ENCODE data around the gene TXNDC12.

TXNDC12 gene

DNA sequence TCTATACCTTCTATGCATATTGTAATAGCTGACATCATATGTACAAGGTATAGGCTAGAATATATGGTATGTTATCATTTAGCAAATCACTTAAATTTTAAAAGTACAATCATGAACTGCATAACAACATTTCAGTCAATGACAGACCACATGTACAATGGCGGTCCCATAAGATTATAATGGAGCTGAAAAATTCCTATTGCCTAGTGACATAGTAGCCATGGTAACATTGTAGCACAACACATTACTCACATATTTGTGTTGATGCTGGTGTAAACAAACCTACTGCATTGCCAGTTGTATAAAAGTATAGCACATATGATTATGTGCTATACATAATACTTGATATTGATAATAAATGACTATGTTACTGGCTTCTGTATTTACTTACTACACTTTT is 73.4 kb downstream of the TXNDC12 start:
- H3K4me3 ChIP-seq (ENCODE audit: control insufficient read depth, low read depth, low read length) = no peak overlapping the region
- no peak for DNase-seq (ENCODE audit: low read depth)
- TF ChIP-seq, protein P1, sequence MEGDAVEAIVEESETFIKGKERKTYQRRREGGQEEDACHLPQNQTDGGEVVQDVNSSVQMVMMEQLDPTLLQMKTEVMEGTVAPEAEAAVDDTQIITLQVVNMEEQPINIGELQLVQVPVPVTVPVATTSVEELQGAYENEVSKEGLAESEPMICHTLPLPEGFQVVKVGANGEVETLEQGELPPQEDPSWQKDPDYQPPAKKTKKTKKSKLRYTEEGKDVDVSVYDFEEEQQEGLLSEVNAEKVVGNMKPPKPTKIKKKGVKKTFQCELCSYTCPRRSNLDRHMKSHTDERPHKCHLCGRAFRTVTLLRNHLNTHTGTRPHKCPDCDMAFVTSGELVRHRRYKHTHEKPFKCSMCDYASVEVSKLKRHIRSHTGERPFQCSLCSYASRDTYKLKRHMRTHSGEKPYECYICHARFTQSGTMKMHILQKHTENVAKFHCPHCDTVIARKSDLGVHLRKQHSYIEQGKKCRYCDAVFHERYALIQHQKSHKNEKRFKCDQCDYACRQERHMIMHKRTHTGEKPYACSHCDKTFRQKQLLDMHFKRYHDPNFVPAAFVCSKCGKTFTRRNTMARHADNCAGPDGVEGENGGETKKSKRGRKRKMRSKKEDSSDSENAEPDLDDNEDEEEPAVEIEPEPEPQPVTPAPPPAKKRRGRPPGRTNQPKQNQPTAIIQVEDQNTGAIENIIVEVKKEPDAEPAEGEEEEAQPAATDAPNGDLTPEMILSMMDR (conservative IDR thresholded peaks at IDR 0.05; ENCODE audit: control insufficient read depth, insufficient read depth, low read depth, low read length) = no peak

DNA sequence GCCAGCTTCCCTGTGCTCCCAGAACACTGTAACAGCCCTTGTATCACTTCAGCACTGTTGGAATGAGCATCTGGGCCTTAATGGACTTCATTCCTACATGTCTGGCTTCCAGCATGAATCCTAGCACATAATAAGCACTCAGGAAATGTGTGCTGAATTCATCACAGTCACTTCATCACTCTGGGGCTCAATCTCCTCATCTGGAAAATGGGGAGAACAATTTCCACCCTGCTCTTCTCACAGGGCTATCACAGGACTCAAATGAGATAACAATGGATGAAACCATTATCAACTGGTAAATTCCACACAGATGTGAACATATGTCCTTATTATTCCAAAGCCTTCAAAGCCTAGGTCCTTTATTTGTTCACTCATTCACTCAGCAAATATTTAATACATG is 76.9 kb downstream of the TXNDC12 start:
- H3K4me3 ChIP-seq (ENCODE audit: control insufficient read depth, low read depth, low read length) = no peak overlapping the region
- DNase-seq (ENCODE audit: low read depth) = no peak
- TF ChIP-seq, protein P1 (conservative IDR thresholded peaks at IDR 0.05; ENCODE audit: control insufficient read depth, insufficient read depth, low read depth, low read length) = no peak

DNA sequence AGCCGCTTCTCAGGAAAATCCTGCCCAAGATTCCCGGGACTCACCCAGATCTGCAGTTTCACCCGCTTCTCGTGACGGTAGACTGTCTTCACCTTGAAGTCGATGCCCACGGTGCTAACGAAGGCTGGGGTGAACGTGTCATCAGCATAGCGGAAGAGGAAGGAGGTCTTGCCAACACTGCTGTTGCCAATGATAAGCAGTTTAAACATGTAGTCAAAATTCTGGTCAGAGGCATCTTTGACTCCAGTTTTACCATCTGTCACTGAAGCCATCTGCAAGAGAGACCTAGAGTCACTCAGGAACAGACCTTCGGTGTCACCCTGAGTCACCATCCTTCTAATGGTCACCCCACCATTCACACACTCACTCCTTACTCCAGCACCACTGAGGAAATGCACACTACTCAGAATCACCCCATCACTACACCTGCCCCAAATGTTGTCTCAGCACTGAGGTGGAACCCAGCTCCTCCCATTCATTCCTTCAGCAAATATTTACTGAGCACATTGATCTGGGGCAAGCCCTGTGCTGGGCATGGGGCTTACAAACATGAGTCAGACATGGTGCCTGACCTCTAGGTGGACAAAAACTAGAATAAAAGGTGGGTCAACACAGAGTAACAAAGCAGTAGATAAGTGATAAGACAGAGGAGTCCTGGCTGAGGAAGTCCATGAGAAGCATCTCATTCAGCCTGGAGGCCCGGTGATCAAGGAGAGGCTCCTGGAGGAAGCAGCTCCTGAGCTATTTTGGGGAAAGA is 78.0 kb downstream of the TXNDC12 start:
- TF ChIP-seq, protein P1 (conservative IDR thresholded peaks at IDR 0.05; ENCODE audit: control insufficient read depth, insufficient read depth, low read depth, low read length) = no peak
- H3K4me3 ChIP-seq (ENCODE audit: control insufficient read depth, low read depth, low read length) = no peak overlapping the region
- no peak for DNase-seq (ENCODE audit: low read depth)

DNA sequence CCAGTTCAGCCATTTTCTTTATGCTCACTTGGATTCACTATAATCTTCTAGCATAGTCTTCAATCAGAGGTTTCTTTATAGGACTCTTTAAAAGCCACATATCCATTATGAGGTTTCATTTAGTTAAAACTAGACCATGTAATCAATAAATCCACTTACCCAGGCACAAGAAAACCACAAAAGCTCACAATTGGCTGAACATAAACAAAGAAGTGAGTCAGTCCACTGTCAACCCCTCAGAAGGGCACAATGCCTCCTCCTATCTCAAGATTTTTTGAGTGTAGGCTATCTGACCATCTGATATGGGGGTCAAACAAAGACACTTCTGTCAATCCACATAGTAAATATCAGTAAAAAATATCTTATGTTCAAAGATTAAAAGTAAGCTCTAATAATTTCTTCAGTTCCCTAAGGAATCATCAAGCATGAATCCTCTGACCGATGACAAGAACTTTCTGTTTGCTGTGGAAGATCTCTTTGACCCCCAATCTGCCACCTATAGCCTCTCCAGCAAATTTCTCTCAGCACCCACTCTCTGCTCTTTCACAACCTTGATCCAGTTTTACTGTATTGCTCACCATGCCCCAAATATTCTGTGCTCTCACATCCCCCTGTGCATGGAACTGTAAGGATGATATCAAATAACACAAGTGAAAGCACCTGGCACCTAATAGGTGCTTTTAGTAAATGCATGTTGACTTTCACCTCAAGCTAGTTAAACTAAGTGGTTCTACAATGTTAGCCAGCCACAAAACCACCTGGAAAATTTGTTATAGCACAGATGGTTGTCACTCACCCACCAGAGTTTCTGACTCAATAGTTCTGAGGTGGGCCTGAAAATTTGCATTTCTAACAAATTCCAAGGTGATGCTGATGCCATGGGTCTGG is 81.2 kb downstream of the TXNDC12 start:
- TF ChIP-seq, protein P1 (conservative IDR thresholded peaks at IDR 0.05; ENCODE audit: control insufficient read depth, insufficient read depth, low read depth, low read length) = no peak
- no peak overlapping the region for H3K4me3 ChIP-seq (ENCODE audit: control insufficient read depth, low read depth, low read length)
- DNase-seq (ENCODE audit: low read depth) = peak; percentile 49

All from fibroblast of mammary gland (primary cell).